T47D (cell line): ENCODE measurements around the gene OR6M1.

ENCODE experiments used
- DNase-seq, 2 experiments: peaks; one replicate each; pipeline versions ENCODE4 v3.0.0 to v3.0.0-alpha.2; 2011 to 2012; ENCODE audit warnings: low read depth in 1 of 2, low spot score in 1 of 2
- JUND ChIP-seq: IDR thresholded peaks from 2 replicates; pipeline ENCODE4 v1.6.1; 2012; ENCODE audit warnings: low read depth
- in situ Hi-C: cut with HindIII; loops from 2 replicates; pipeline ENCODE4 v1.10.0; 2016; ENCODE audit warnings: low sequenced_read_pairs, low pct_unique_long_range_greater_than_20kb

Gene OR6M1, protein sequence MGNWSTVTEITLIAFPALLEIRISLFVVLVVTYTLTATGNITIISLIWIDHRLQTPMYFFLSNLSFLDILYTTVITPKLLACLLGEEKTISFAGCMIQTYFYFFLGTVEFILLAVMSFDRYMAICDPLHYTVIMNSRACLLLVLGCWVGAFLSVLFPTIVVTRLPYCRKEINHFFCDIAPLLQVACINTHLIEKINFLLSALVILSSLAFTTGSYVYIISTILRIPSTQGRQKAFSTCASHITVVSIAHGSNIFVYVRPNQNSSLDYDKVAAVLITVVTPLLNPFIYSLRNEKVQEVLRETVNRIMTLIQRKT

DNA sequence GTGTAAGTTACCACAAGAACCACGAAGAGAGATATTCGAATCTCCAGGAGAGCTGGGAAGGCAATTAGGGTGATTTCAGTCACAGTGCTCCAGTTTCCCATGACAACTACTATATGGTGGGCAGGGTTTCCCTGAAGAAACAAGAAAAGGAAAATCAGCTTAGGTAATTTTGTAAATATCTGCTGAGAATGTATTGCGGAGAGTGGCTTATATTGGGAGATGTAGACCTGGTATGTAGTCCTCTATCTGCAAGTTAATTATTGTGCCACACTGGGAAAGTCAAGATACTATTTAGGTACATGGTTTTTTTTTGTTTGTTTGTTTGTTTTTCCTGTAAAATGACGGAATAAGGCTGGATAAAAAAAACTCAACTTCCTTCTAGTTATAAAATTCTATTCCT lies at the start of gene OR6M1:
Gene OR6M1 (minus strand): TSS at position 101 of the 400 bp plus-strand sequence. CDS start 0 bp downstream, at position 101.
- DNase-seq = no peak
- in situ Hi-C loops = no loop called here
- no peak for TF ChIP-seq JUND

DNA sequence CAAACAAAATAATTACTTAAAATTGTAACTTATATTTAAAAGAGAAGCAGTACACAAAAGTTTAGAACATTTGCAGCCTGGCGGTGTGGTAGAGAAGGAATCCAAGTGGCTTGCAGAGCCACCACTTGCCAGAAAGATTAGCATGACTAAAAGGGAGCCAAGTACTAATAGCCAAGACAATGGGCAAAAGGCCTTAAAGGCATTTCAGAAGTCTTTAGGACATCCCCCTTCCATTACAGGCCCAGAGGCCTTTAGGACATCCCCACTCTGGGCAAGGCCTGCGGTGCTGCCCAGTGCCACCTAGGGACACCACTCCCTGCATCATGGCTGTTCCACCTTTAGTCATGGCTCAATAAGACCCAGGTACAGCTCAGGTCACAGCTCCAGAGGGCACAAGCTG lies 46.9 kb upstream of the OR6M1 start:
- no peak for TF ChIP-seq JUND
- in situ Hi-C loops = no loop called here
- DNase-seq = no peak

DNA sequence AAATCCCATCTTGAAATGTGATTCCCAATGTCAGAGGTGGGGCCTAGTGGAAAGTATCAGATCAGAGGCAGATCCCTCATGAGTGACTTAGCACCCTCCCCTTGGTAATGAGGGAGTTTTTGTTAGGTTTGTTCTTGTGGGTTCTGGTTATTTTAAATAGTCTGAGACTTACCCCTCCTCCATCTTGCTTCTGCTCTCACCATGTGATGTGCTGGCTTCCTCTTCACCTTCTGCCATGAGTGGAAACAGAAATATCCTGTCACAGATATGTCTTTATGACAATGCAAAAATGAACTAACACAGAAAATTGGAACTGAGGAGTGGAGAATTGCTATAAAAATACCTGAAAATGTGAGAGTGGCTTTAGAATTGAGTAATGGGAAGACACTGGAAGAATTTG lies 46.2 kb upstream of the OR6M1 start:
- TF ChIP-seq JUND = no peak
- in situ Hi-C loops = no loop called here
- DNase-seq = no peak

DNA sequence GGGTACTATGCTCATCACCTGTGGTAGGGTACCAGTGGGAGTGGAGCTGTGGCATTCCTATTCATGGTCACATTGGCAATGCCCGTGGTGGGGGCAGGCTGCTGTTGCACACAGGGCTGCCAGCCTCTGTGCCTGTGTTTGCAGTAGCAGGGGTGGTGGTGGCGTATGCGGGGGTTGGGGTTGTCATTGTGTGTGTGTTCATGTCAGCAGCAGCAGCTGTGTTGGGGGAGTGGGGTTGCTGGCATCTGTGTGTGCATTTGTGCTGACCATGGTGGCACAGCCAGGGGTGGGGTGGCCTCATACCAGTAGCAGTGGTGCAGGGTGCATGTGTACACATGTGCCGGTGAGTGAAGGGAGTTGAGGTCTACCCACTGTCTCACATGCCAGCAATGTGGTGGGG lies 45.0 kb upstream of the OR6M1 start:
- in situ Hi-C loops = no loop called here
- DNase-seq = no peak
- TF ChIP-seq JUND = no peak

DNA sequence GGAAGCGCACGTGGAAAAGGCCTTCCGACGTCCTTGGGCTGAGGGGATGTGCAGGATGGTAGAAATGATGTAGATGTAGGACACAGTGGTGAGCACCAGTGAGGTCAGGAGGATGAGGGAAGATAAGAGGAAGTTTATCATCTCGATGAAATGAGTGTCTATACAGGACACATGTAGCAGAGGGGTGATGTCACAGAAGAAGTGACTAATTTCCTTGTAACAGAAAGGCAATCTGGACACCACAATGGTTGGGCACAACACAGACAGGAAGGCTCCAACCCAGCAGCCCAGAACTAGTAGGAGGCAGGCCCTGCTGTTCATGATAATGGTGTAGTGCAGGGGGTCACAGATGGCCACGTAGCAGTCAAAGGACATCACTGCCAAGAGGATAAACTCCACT lies 35.0 kb upstream of the OR6M1 start:
- in situ Hi-C loops = no loop called here

DNA sequence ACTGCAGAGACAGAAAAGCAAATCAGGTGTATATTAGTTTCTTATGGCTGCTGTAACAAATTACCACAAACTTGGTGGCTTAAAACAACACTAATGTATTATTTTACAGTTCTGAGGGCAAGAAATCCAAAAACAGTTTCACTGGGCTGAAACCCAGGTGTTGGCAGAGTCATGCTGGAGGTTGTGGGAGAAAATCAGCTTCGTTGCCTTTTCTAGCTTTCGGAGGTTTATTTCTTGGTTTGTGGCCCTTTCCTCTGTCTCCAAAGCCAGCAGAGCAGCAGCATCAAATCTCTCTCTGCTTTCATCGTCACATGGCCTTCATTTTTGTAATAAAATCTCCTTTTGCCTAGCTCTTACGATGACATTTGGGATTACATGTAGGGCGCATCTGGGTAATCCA lies 33.0 kb upstream of the OR6M1 start:
- no peak for TF ChIP-seq JUND
- in situ Hi-C loops = no loop called here
- no peak for DNase-seq

More for the DNA sequence above, 35.0 kb upstream of the OR6M1 start:
- no peak for TF ChIP-seq JUND
- no peak for DNase-seq

DNA sequence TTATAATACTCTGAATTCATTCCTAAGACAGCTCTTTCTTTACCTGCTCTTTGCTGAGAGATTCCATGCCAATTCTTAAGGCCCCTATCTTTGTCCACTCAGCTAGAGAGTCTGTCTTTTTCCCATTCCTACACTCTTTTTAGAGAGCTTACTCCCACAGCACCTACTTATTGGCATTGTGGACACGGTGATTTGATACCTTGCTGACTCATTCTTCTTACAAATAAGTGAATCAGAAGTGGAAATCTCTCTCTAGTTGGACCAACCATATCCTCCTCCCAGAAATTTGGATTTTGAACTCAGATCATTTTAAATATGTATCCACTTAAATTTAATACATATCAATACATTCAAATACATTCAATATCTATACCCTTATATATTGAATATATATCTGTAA lies 32.5 kb upstream of the OR6M1 start:
- no peak for DNase-seq
- TF ChIP-seq JUND = no peak
- in situ Hi-C loops = no loop called here

DNA sequence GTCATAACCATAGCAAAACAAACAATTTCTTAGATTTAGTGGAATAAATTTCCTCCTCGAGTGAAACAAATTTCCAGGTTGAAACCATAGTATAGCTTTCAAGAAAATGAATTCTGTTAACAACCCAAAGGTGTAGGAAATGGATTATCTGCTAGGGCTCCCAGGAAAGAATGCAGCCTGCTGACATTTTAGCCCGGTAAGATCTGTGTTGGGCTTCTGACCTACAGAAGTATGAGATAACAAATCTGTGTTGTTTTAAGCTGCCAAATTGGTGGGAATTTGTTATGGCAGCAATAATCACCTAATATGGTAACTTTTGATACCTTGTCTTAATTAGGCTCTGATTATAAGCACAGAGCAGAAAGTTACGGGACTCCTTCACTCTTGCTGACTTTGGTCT lies 32.0 kb upstream of the OR6M1 start:
- DNase-seq = no peak
- in situ Hi-C loops = no loop called here
- TF ChIP-seq JUND = no peak

DNA sequence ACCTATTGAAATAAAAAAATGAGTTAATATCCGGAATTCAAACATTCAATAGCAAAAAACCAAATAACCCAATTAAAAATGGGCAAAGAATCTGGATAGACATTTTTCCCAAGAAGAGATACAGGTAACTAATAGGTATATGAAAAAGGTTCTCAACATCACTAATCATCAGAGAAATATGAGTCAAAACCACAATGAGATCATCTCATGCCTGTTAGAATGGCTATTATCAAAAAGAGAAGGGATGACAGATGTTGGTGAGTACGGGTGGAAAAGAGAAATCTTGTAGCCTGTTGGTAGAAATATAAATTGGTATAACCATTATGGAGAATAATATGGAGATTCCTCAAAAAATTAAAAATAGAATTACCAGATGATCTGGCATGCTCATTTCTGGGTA lies 26.9 kb upstream of the OR6M1 start:
- no peak for DNase-seq
- TF ChIP-seq JUND = no peak
- in situ Hi-C loops = no loop called here

DNA sequence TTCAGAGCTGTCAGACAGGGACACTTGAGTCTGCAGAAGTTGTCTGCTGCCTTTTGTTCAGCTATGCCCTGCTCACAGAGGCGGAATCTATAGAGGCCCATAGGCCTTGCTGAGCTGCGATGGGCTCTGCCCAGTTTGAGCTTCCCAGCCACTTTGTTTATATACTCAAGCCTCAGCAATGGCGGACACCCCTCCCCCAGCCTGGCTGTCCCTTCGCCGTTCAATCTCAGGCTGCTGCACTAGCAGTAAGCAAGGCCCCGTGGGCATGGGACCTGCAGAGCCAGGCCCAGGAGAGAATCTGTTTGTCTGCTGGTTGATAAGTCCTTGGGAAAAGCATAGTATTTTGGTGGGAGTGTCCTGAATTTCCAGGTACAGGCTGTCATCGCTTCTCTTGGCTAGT lies 23.6 kb upstream of the OR6M1 start:
- in situ Hi-C loops = no loop called here
- DNase-seq = no peak
- no peak for TF ChIP-seq JUND

DNA sequence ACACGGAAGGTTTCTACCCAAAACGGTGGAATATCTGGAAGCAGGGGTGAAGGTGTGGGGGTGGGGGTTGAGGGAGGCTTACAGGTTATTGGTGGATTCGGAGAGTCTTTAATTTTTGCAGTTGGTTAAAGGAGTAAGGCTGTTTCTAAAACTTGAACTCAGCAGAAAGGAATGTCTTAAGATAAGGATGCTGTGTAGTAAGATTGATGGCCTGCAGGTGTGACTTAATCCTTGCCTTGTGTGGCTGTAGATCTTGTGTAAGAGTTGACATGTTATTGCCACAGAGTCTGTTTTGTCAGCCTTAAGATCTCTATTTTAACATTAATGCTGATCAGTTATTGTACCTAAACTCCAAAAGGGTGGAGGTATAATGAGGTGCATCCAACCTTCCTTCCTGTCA lies 16.4 kb upstream of the OR6M1 start:
- no peak for TF ChIP-seq JUND
- in situ Hi-C loops = no loop called here
- no peak for DNase-seq

DNA sequence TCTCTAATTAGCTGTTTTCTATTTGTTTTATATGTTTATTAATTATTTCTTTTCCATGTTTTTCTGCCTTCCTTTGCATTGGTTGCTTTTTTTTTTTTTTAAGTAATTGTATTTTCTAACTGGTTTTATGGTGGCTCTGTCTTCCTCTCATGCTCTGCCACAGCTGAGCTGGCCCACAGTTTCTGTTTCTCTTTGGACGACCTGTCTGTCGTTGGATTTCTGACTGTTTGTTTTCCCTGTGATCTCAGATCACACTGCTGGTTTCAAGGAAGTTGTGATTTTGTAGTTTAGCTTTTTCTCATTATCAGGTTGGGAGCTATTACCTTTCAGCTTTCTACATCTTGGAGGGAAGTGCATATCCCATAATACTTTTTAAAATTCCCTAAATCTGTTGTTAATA lies 15.9 kb upstream of the OR6M1 start:
- in situ Hi-C loops = no loop called here
- no peak for TF ChIP-seq JUND
- peak; percentile 18 to 50 for DNase-seq

DNA sequence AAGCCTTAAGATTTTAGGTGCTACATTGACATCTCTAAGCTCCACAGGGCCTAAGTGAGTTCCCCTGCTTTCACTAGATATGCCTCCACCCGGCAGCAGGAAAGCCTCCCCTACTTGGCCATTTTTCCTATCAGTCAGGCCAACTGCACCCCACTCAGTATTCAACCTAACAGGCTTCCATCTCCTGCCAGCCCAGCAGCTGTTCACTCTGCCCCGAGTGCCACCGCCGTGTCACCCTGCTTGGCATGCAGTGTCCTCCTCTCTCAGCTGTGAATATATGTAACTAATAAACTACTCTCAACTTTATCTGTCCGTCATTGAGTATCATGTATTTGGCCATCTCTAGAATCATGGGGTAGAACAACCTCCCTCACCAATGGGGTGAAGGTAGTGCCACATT lies 9.0 kb upstream of the OR6M1 start:
- no peak for DNase-seq
- in situ Hi-C loops = no loop called here
- TF ChIP-seq JUND = no peak

DNA sequence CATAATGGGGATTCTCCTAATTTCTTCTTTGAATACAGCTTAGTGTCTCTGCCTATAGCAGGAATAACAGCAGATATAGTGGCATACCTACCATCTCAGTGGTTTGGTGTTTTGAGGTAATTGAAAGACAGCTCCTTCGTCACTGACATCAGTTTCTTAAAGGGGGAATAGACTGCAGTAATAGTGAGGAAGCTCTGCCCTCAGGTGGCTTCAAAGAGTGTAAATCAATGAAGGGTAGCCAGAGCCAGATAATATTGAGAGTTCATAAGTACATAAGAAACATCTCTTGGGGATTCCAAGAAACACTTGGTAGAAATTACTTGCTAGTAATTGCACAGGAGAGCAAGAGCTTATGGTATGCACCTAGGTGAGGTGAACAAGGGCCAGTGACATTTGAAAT lies 4.4 kb downstream of the OR6M1 start:
- no peak for DNase-seq
- in situ Hi-C loops = no loop called here
- TF ChIP-seq JUND = no peak
